Cardiac muscle cell (in vitro differentiated cells and primary cell): ENCODE results near the gene CAMSAP1. TPM values are rescaled to one million over a fixed set of nuclear protein-coding genes. Genes with fewer than 3 reads are reported as not detected.
"Not testable (repeated sequence)": the region's sequence is repeated elsewhere in the genome, so short reads cannot be mapped to it uniquely, and the experiment has no call there.

Experiments used
- DNase-seq, 2 donors: peaks; one replicate each; pipeline versions ENCODE4 v3.0.0 to v3.0.0-alpha.2; 2010 to 2017; ENCODE audit warnings: low read depth in 1 of 2, low spot score in 1 of 2
- H3K27ac ChIP-seq: fragments of 200-600 bp; sonication (generic); 2 replicates; pipeline ENCODE4 v1.5.1; 2016
- H3K27me3 ChIP-seq: fragments of 200-600 bp; sonication (generic); 2 replicates; pipeline ENCODE4 v1.6.0; 2016; ENCODE audit warnings: control low read depth
- H3K36me3 ChIP-seq: fragments of 200-600 bp; sonication (generic); 2 replicates; pipeline ENCODE4 v1.5.1; 2016; ENCODE audit warnings: control low read depth
- H3K4me1 ChIP-seq: fragments of 200-600 bp; sonication (generic); 2 replicates; pipeline ENCODE4 v1.8.1; 2017; ENCODE audit warnings: low read depth, mild to moderate bottlenecking, mixed run types
- H3K4me3 ChIP-seq: fragments of 200-600 bp; sonication (generic); 2 replicates; pipeline ENCODE4 v1.5.1; 2016; ENCODE audit warnings: mild to moderate bottlenecking
- H3K9me3 ChIP-seq: fragments of 200-600 bp; sonication (generic); 2 replicates; pipeline ENCODE4 v1.5.1; 2017; ENCODE audit warnings: low read depth, mild to moderate bottlenecking, control low read depth
- polyA plus RNA-seq: library from polyadenylated mRNA; unstranded; fragments of >200 nt; fragmentation: Nextera tagmentation; extraction: Ambion mirVana; gene quantifications from 2 replicates; pipeline ENCODE4 v1.2.1, GENCODE V29; 2016
- total RNA-seq: library from RNA; depleted of rRNA; stranded (reverse); fragments of >200 nt; gene quantifications from 2 replicates; pipeline ENCODE4 v1.2.3, GENCODE V29; 2016
- TF ChIP-seq, protein P1 (sequence below): IDR thresholded peaks from 2 replicates; pipeline ENCODE4 v1.5.1; 2012; ENCODE audit warnings: low read depth, mild to moderate bottlenecking, low read length

CAMSAP1 gene
- total and polyA plus RNA-seq, 2 experiments from 2014 or later, result 7.8 to 64.1 TPM

DNA sequence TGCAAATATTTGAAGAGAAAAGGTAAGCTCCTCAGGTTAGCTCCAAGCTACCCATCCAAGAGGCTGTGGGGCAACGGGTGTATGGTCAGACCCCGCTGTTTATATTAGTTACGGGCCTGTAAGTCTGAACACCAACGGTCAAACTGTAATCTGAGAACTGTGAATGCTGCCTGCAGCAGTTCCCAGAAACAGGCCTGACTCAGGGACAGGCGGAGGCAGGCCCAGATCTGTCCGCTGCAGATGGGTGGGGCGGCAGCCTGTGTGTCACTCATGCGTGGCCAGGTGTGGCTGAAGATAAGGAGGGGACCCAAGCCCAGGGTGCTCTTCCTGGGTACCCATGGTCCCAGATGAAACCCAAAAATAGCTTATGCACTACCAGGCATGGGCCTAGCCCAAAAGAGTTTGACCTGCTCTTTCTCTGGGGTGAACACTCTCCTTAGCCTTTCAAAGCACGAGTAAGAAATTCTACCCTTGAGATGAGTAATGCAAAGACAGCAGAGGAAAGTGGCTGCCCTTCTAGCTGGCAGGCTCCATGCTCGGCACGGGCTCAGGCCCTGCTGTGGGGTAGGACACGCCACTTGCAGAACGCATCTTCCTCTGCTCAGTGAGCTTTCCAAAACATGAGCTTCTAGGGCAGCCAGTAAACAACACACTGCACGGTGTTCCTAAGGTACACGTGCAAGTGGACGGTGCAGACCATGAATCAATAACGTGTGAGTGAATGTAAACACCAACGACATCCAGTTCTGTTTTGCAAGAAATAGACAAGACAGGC is 44.7 kb upstream of the CAMSAP1 start:
- no peak overlapping the region for H3K27ac ChIP-seq
- H3K36me3 ChIP-seq, result peaks cover 11% of the 10 kb centered on the region
- DNase-seq, result peak in 1 of 2 donors; percentile 20
- no peaks in the 10 kb centered on the region for H3K9me3 ChIP-seq
- H3K4me3 ChIP-seq, result no peak overlapping the region
- TF ChIP-seq, protein P1, sequence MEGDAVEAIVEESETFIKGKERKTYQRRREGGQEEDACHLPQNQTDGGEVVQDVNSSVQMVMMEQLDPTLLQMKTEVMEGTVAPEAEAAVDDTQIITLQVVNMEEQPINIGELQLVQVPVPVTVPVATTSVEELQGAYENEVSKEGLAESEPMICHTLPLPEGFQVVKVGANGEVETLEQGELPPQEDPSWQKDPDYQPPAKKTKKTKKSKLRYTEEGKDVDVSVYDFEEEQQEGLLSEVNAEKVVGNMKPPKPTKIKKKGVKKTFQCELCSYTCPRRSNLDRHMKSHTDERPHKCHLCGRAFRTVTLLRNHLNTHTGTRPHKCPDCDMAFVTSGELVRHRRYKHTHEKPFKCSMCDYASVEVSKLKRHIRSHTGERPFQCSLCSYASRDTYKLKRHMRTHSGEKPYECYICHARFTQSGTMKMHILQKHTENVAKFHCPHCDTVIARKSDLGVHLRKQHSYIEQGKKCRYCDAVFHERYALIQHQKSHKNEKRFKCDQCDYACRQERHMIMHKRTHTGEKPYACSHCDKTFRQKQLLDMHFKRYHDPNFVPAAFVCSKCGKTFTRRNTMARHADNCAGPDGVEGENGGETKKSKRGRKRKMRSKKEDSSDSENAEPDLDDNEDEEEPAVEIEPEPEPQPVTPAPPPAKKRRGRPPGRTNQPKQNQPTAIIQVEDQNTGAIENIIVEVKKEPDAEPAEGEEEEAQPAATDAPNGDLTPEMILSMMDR, result no peak
- H3K4me1 ChIP-seq, result no peaks in the 10 kb centered on the region
- H3K27me3 ChIP-seq, result no peaks in the 10 kb centered on the region

DNA sequence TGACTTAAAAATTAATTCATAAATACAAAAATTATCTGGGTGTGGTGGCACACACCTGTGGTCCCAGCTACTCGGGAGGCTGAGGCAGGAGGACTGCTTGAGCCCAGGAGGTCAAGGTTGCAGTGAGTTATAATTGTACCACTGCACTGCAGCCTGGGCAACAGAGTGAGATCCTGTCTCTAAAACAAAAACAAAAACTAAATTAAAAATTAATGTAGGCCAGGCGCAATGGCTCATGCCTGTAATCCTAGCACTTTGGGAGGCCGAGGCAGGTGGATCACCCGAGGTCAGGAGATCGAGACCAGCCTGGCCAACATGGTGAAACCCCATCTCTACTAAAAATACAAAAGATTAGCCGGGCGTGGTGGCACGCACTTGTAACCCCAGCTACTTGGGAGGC is 44.0 kb upstream of the CAMSAP1 start:
- peaks cover 17% of the 10 kb centered on the region for H3K36me3 ChIP-seq
- H3K27me3 ChIP-seq, H3K4me3 ChIP-seq, H3K27ac ChIP-seq, H3K4me1 ChIP-seq, H3K9me3 ChIP-seq, DNase-seq: not testable (repeated sequence)

DNA sequence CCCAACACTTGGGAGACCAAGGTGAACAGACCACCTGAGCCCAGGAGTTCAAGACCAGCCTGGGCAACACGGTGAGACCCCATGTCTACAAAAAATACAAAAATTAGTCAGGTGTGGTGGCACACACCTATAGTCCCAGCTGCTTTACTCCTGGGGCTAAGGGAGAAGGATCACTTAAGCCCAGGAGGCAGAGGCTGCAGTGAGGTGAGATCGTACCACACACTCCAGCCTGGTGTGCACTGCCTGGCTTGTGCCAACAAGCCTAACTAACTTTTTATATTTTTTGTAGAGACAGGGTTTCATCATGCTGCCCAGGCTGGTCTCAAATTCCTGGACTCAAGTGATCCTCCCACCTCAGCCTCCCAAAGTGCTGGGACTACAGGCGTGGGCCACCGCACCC is 43.5 kb upstream of the CAMSAP1 start:
- H3K27ac ChIP-seq, H3K27me3 ChIP-seq, H3K4me3 ChIP-seq, DNase-seq, H3K4me1 ChIP-seq, H3K9me3 ChIP-seq: not testable (repeated sequence)
- peaks cover 21% of the 10 kb centered on the region for H3K36me3 ChIP-seq

DNA sequence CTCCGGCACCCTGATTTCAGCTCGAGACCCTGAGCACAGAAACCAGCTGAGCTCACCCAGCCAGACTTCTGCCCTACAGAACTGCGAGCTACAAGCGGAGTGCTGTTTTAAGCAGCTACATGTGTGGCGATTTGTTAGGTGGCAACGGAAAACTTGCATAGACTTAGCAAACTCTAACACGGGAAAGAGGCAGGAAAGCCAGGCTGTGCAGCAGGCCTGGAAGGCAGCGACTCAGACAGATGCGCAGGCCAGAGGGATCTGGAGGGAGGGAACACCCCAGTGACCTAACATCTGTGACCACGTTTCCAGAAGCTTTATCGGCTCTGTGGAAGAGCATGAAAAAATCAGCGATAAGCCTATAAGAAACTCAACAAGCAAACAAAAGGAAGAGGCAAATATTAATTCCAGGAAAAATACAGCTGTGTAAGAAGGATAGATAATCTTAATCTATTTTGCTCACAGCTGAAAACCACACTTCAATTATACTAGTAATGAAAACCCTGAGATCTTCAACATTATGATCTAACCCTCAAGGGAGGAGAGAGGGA is 42.9 kb upstream of the CAMSAP1 start:
- H3K9me3 ChIP-seq, result no peaks in the 10 kb centered on the region
- no peaks in the 10 kb centered on the region for H3K4me1 ChIP-seq
- TF ChIP-seq, protein P1, result no peak
- H3K4me3 ChIP-seq, result no peak overlapping the region
- H3K27me3 ChIP-seq, result no peaks in the 10 kb centered on the region
- no peak overlapping the region for H3K27ac ChIP-seq
- no peak for DNase-seq
- peaks cover 23% of the 10 kb centered on the region for H3K36me3 ChIP-seq

DNA sequence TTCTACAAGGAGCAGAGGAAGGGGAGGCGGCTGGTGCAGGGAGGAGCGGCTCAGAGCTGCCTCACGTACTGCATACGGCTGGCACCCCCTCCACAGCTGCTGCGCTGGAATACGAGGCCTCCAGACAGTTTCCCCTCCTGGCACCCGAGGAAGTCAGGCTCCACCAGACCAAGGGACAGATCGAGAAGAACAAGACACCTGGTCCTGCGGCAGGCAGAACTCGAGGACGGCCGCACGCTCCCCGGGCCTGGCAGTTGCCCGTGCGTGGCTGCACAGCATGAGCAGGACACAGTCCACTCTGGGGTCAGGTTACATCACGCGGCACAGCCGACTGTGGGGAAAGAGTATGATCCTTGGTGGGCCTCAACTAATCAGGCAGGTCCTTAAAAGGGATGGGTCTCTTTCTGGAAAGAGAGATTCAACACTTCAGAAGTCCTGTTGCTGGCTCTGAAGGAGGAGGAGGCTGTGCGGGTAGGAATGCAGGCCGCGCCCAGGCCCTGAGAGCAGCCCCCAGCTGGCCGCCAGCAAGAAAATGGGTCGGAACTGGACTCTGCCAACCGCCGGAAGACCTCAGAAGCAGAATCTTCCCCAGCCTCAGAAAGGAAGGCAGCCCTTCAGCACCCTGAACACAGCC is 42.3 kb upstream of the CAMSAP1 start:
- Histone ChIP-seq H3K36me3 (peaks cover 23% of the 10 kb centered on the region), H3K9me3 (no peaks in the 10 kb centered on the region), H3K4me3 (no peak overlapping the region), H3K27me3 (no peaks in the 10 kb centered on the region), H3K4me1 (no peaks in the 10 kb centered on the region), H3K27ac (no peak overlapping the region)
- TF ChIP-seq, protein P1, result no peak
- DNase-seq, result no peak

DNA sequence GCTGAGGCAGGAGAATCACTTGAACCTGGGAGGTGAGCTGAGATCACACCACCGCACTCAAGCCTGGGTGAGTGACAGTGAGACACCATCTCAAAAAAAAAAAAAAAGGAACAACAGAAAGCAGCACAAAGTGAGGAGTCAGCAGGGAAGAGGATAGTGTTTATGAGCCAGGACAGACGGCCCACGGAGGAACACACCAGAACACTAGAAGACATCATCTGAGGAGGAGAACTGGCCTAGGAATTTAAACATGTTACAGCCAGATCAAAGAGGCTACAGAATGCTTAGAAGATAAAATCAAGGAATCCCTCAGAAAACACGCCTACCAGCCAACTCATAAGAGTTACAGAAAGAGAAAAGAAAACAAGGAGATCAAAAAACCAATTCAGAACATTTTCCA is 41.6 kb upstream of the CAMSAP1 start:
- Histone ChIP-seq H3K27me3 (no peaks in the 10 kb centered on the region), H3K36me3 (peaks cover 28% of the 10 kb centered on the region), H3K9me3 (no peaks in the 10 kb centered on the region), H3K27ac (no peak overlapping the region), H3K4me1 (no peaks in the 10 kb centered on the region), H3K4me3 (no peak overlapping the region)
- TF ChIP-seq, protein P1, result no peak
- no peak for DNase-seq
